HG03060 (cell line): Measurements from ENCODE around the gene LRPPRC.

Source experiments
- ATAC-seq: cut with Tn5 transposase; IDR thresholded peaks from one replicate; pipeline ENCODE4 v1.9.1; 2021; ENCODE audit warnings: low read depth, moderate number of reproducible peaks; ENCODE audit not compliant: unreplicated experiment

The LRPPRC gene

DNA sequence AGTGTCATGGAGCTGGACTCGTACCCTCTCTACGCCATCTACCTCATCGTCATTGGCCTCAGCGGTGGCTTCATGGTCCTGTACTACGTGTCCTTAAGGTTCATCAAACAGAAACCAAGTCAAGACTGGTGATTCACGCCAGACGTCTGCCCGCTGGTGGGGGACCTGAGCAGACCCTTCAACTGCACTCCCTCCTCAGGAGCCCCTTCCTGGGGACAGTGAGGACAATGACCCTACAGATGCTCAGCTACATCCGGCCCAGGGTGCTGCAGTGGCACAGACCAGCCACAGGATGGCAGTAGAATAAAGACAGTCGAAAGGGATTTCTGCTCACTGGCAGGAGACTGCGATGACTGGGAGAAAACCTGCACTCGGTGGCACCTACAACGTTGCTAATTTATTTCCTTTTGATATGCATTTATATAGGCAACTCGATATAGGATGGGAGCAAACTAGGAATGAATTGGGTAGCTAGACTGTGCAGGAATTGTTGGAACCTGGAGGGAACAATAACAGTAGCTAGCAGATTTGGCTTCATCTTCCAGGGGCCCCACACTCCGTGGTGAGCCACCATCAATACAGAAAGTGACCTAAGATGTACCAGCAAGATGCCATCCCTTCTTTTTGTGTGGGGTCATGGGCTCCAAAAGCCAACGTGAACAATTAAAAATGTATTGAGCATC, 117.9 kb downstream of the LRPPRC start:
- ATAC-seq = no peak

DNA sequence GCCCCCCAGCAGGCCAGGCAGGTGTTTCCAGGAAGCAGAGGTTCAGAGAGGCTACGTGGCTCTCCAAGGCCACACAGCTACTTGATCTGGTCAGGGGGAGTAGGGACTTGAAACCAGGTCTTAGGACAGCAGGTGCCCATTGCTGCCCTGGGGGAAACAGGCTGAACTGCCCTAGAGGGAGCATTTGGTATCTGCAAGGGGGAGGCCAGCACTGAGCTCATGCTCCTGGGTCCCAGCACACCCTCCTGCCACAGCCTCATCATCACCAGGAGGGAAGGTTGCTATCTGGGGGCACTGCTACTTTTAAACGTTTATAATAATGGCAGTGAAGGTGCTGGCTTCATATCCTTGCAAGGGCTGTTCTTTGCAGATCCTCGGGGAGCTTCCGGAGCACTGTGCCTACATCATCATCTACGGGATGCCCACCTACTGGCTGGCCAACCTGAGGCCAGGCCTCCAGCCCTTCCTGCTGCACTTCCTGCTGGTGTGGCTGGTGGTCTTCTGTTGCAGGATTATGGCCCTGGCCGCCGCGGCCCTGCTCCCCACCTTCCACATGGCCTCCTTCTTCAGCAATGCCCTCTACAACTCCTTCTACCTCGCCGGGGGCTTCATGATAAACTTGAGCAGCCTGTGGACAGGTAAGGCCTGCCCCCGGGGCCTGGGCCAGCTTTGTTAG, 120.9 kb downstream of the LRPPRC start:
- no peak for ATAC-seq

DNA sequence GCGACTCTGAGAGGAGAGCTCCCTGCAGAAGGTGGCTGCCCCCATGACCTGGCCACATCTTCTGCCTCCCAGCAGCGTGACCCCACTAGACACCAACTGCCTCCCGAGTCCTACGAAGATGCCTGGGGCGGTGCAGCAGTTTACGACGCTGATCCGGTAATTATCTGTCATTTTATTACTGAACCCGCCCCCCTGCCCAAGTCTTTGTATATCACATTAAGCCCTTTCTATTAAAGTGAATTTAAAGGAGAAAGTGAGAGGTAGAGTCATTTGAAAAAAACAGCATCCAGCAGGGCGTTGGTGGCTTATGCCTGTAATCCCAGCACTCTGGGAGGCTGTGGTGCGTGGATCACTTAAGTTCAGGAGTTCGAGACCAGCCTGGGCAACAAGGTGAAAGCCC, 123.6 kb downstream of the LRPPRC start:
- no peak for ATAC-seq

DNA sequence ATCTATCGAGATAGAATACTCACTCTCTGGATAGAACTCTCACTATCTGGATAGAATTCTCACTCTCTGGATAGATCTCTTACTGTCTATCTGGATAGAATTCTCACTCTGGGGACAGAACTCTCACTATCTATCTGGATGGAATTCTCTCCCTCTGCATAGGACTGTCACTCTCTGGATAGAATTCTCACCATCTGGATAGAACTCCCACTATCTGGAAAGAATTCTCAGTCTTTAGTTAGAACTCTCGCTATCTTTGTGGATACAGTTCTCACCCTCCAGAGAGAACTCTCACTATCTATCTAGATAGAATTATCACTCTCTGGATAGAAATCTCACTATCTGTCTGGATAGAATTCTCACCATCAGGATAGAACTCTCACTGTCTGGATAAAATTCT, 140.5 kb downstream of the LRPPRC start:
- ATAC-seq = no peak

DNA sequence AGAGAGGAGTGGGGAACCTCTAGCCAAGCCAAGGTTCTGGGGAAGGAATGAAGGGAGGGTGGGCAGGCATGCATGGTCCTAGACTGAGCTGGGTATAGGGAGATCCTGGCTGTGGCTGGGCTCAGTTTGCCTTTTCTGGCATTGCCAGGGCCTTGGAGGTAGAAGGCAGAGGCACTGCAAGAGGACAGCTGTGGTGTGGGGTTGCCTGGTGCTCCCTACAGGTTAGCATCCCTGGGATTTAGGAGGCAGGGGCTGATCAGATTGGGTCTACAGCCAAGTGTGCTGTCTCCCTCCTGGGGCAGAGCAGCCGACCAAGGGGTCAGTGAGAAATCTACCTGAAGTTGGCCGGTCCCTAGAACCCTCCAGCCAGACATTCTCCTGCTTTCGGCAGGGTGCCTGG, 141.1 kb downstream of the LRPPRC start:
- ATAC-seq = no peak

DNA sequence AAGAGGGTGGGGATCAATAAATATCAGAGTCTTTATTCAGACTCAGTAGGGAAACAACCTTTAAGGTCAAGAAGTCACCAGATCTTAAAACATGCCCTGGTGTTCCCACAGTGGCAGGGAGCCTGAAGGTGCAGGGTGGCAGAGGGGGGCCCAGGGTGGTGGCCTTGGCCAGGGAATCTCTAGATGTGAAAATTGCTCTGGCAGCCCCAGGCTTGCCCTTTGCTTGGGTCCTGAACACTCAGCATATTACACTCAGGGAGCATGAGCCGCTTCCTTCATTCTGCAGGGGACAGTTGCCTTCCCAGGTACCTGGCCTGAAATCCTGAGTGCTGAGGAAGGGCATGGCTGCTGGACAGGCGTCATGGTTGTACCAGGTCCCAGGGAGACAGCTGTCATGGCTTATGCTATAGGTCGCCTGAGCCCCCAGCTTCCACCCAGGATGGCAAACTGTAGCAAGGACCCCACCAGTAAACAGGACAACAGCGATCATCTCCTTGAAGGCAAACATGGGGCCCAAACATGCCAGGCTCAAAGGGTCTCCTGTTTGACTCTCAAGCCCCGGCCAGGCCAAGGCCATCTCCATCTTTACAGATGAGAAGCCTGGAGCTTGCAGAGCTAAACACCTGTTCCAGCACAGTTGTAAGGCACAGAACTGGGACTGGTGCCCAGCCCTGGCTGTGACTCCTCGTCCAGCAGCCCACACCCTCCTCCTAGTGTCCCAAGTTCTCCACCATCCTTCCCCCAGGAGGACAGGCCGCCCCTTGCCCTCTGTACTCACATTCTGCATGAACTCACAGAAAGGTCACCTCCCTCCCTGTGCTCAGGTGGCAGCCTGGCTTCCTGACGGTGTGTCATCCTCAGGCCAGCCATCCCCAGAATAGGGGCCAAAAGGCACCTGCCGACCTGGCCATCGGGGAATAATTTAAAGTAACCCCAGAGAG, 142.4 kb downstream of the LRPPRC start:
- ATAC-seq = no peak

DNA sequence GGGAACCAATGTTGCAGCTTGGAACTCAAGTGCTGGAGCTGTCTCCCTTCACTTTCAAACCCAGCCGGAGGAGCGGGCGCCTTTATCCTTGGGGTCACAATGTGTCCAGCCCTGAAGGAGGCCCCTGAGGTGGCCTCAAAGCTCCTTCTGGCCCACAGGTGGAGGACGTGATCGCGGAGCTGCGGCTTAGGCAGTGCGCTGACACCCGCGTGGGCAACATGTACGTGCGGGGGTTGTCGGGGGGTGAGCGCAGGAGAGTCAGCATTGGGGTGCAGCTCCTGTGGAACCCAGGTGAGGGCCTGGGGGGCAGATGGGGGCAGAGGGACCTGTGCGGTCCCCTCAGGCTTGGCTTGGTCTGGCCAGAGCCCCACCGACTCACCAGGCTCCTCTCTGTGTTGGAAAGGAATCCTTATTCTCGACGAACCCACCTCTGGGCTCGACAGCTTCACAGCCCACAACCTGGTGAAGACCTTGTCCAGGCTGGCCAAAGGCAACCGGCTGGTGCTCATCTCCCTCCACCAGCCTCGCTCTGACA, 143.5 kb downstream of the LRPPRC start:
- ATAC-seq = no peak

DNA sequence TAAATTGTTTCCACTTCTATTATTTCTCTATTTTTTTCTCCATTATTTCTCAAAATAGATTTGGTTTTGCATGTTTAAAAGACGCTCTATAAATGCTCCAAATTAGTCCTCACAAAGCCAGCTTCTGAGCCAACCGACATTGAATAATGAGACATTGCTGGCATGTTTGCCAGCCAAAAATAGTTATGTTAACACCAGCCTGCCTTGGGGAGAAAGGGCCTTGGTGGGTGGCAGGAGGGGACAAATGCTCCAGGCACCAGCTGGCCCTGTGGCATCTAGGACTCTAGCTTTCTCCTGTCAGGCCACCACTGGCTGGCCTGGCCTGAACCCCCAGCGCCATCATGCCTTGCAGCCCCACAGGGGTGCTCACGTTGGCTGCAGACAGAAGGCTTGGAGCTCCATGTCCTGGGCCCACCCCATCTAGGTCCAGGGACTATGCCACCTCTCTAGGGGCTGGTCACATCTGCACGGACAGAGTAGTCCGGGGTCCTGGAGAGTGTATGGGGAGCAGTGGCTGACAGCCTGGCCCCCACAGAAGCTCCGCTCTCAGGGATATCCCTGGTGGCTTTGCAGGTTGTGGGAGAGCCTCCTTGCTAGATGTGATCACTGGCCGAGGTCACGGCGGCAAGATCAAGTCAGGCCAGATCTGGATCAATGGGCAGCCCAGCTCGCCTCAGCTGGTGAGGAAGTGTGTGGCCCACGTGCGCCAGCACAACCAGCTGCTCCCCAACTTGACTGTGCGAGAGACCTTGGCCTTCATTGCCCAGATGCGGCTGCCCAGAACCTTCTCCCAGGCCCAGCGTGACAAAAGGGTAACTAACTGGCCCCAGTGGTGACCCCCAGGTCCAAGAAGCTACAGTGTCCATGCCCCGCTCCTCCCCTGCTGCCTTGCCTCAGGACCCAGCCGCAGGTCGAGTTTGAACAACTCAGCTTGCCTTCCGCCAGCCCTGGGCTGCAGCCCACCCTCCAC, 144.5 kb downstream of the LRPPRC start:
- ATAC-seq = no peak

DNA sequence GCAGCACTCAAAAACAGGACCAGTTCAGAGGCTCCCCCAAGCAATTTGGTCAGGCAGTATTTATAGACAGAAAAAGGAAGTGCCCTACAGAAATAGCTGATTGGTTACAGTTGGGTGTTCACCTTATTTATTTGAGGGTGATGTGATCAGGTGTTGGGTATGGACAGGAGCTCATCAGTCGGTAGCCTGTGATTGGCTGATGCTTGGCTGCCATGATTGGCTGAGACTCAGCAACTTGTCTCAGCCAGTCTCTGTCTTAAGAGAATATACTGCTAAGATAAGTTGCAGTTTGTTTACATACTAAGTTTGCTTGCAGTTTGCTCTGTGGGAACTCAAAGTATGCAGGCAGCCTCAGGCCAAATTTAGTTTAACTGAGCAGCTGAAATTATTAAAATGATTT, 147.6 kb downstream of the LRPPRC start:
- no peak for ATAC-seq

DNA sequence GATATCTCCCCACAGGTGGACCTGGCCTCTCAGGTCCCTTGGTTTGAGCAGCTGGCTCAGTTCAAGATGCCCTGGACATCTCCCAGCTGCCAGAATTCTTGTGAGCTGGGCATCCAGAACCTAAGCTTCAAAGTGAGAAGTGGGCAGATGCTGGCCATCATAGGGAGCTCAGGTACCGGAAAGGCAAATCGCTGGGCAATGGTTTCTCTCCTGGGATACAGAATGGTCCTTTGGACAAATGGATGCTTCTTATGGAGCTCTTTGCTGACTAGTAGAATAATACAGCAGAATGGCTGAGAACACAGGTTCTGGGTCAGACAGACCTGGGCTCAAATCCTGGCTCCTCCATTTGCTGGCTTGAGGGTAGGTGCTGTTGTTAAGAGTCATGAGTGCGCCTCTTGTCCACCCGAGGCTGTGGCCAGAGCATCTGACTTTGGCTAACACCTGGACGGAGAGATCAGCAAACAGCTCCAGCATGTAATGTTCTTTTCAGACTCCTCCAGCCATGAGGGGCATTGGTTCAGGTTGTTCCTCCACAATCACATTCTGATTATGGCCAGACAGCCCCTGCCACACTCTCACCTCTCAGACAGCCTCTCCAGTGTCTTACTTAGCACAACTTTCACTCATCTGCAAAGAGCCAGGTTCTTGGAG, 149.5 kb downstream of the LRPPRC start:
- no peak for ATAC-seq

DNA sequence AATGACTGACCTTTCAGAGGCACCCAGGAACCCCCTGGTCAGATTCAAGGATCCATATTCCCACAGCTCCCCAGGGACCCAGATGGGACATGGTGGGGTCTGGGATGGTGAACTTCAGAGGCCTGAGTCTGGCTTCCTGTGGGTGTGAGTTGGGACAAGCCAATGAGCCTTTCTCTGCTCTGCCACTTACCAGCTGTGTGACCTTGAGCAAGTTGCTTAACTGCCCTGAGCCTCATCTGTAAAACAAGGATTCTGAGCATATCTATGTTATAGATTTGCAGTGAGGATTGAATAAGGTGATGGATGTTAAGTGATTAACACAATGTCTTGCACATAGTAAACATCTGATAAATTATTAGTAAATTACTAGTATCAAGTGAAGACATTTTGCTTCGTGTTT, 150.6 kb downstream of the LRPPRC start:
- no peak for ATAC-seq

DNA sequence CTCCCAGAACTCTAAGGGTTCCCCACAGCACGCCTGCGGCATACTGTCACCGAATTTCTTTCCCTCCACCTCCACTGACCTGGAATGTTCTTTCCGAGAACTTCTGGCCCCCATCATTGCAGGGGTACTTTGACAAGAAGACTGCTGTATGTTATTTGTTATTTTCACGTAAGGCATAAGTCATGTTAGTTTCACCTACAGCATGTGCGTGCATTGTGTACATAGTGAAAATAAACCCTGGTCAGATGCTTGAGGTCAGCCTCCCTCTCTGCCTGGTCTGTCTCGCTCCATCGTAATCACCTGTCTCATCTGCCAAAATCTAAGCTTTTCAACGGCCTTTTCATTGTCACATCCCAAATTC, 152.9 kb downstream of the LRPPRC start:
- ATAC-seq = no peak

DNA sequence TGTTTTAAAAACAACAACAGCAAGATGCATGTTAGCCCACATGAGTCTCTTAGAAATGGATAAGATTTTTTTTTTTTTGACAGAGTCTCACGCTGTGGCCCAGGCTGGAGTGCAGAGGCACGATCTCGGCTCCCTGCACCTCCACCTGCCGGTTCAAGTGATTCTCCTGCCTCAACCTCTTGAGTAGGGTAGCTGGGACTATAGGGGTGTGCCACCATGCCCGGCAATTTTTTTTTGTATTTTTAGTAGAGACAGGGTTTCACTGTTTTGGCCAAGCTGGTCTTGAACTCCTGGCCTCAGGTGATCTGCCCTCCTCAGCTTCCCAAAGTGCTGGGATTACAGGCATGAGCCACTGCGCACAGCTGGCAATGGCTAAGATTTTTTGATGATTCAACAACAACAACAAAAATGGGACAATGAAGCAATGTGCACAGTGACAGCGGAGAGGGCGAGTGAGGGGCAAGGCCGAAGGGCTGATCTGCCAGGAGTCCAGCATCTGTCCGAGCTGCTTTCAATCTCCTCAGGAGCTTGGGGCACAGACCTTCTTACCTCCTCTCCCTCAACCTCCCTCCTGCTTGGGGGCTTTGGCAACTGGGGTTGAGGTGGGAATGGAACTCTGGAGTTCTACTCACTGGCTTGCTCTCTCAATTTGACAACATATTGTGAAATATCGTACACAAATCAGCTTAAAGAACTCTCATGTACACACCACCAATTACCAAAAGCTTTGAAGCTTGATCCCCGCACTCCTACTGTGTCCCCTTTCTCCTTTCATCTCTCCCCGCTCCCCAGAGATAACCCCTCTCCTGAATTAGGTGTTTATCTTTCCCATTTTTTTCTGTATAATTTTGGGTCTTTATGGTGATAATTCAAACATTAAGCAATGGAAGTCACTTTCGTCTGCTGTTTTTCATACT, 153.6 kb downstream of the LRPPRC start:
- no peak for ATAC-seq

DNA sequence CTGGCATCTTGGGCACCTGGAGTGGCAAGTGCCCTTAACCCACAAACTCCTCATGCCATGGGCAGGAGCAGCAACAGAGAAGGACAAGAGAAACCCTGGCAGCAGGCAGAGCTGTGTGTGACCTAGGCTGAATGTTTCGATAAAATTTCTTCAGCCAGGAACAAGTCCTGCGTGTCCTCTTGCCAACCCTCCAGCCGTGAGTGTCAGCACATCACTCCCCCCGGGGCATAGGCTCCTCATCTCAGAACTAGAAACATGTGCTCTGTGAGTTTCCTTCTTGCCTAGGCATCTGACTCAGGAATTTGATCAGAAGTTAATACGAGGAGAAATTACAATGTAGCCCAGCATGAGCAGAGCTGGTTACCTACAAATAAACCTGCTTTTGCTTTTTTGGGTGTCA, 154.8 kb downstream of the LRPPRC start:
- no peak for ATAC-seq

DNA sequence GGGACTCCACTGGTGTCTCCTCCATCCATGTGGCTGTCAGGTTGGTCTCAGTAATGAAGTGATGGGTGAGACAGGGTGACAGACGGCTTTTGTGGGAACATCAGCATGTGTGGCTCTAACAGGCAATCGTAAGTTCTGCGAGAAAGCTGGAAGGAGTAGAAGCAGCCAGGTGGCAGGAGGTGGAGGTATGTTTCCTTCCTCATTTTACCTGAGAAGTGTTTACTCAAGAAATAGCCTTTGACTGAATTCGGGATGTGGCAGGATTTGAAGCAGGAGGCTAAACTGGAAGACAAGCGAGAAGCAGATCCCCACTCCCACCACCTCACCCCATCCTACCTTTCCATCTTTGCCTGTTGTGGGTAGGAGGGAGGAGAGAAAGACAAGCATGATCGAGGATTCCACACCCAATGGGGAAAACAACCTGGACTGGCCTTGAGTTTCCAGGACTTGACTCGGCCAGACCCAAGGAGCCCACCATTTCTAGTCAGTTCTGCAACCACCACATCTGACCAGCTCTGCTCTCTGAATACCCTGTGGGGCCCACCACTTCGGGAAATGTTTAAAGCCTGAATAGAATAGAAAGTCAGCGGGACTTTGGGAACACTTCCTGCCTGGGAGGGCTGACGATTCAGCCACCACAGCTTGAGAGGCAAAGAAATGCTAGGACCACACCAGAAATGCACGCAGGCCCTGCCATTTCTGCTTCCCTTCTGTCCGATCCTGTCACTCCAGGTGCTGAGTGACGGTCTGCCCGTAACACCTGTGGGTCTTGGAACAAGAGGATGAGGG, 155.8 kb downstream of the LRPPRC start:
- no peak for ATAC-seq

DNA sequence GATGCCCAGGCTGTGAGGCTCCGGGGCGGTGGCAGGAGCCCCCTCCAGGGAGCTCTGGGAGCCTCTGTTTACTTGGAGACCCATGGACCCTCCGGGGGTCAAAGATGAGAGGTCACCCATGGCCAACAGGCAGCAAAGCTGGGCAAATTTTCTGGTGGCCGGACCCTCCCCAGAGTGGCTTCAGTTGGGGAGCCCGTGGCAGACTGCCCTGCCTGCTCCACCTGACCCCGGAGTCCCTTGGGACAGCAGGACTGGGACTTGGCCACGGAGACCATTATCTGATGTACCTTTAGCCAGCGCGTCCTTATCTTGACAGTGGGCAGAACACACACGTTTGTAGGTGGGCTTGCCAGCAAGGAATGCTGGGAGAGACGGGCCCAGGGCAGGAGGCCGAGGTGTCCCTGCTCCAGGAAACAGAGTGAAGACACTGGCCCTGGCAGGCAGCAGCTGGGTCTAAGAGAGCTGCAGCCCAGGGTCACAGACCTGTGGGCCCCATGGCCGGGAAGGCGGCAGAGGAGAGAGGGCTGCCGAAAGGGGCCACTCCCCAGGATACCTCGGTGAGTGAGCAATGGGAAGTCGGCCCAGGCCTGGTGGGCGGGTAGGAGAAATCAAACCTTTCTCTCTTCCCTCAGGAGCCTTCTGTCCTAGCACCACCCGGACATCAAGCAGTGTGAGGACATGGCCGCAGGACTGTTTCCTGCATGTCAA, 157.1 kb downstream of the LRPPRC start, which contains the start of the genes ABCG5 and ABCG8:
ABCG5 (minus strand) TSS at position 280 of the 708 bp plus-strand sequence; CDS start at position 120, 160 bp downstream.
ABCG8 (plus strand) TSS at position 412 of the 708 bp plus-strand sequence; CDS start at position 495, 83 bp downstream.
- ATAC-seq = no peak
